Motor neuron (in vitro differentiated cells): ENCODE data around the gene SLC2A1. TPM values are rescaled to one million over a fixed set of nuclear protein-coding genes. Genes with fewer than 3 reads are reported as not detected.
A peak's percentile ranks its signal among the peaks of the same experiment; 100 is the strongest.

Experiments
- ATAC-seq, 8 experiments: fragments of 200-7000 bp; cut with Tn5 transposase; replicated peaks in 6 of 8; 2 replicates each; pipeline ENCODE4 v1.8.0; 2021; ENCODE audit warnings: mild to moderate bottlenecking in 8 of 8, moderate library complexity in 8 of 8
- H3K27ac ChIP-seq, 2 donors: fragments of 250-450 bp; sonication (Bioruptor Pico); 2 replicates each; pipeline ENCODE4 v1.9.0; 2021; ENCODE audit warnings: antibody characterized with exemption in 2 of 2, mild to moderate bottlenecking in 2 of 2, moderate library complexity in 1 of 2
- H3K4me1 ChIP-seq, 2 donors: fragments of 250-450 bp; sonication (Bioruptor Pico); replicated peaks in 1 of 2; 2 replicates each; pipeline ENCODE4 v1.6.1; 2021; ENCODE audit warnings: antibody characterized with exemption in 2 of 2, mild to moderate bottlenecking in 2 of 2, moderate library complexity in 1 of 2
- H3K4me3 ChIP-seq, 5 donors: fragments of 250-450 bp; sonication (Bioruptor Pico); 2 replicates each; pipeline ENCODE4 v1.9.0; 2021; ENCODE audit warnings: antibody characterized with exemption in 5 of 5, mild to moderate bottlenecking in 5 of 5, moderate library complexity in 4 of 5
- WGBS, 10 experiments: fragments of 450-650 bp; shearing (Covaris generic); methylation state at CpG; one replicate each; pipeline ENCODE4 v1.0.0; 2022; 5-methylcytosine and 5-hydroxymethylcytosine counted together
- in situ Hi-C, 9 experiments: fragments of 400-800 bp; cut with MboI; loops; one replicate each; pipeline ENCODE4 v1.15.0; 2021; ENCODE audit warnings: low sequenced_read_pairs in 9 of 9, low pct_unique_long_range_greater_than_20kb in 2 of 9; ENCODE audit not compliant: unreplicated experiment in 9 of 9
- total RNA-seq, 8 experiments: library from RNA; unstranded; fragments of 300-600 nt; gene quantifications; 2 replicates each; pipeline versions ENCODE4 v1.2.3 to v1.2.4, GENCODE V29; 2022

Gene SLC2A1
- total RNA-seq, 8 experiments from 2014 or later, result 44.2 to 523 (median 315) TPM

GRCh38 chr1:42962641-42963377 lies 4.1 kb upstream of the SLC2A1 start:
- peak overlapping the region; percentile 82 to 90 for H3K27ac ChIP-seq
- WGBS, 10 experiments, result 7 to 66% (median 16%) methylated on average over 2 to 10 of the region's 13 CpGs; no CpG with 5 or more reads in 3 of the 10 experiments
- in situ Hi-C loops, result loop anchor here in 1 of 9 experiments (25.0 kb wide), 1 partner anchor 99 kb away; no protein-coding TSS in a partner anchor
- peaks cover 37 to 56% of the 10 kb centered on the region in 2 donors for H3K4me1 ChIP-seq
- peak in 5 of 8 experiments; percentile 15 to 41 (median 39) for ATAC-seq
- peak overlapping the region in 2 of 5 donors; percentile 6 to 8 for H3K4me3 ChIP-seq

- Histone ChIP-seq H3K4me3 (peak overlapping the region in 1 of 5 donors; percentile 65), H3K4me1 (peaks cover 41 to 55% of the 10 kb centered on the region in 2 donors), H3K27ac (peak overlapping the region; percentile 82 to 90)
- 22 to 100% (median 50%) methylated on average over 1 to 6 of the region's 6 CpGs; no CpG with 5 or more reads in 3 of the 10 experiments for WGBS, 10 experiments
- in situ Hi-C loops, result loop anchor here in 1 of 9 experiments (25.0 kb wide), 1 partner anchor 101 kb away; no protein-coding TSS in a partner anchor
- no peak for ATAC-seq
These were observed 2.8 kb upstream of the SLC2A1 start for GRCh38 chr1:42961312-42962091.

- Histone ChIP-seq H3K4me3 (peak overlapping the region in 1 of 5 donors; percentile 65), H3K4me1 (peaks cover 46 to 58% of the 10 kb centered on the region in 2 donors), H3K27ac (peak overlapping the region; percentile 82 to 90)
- 0 to 100% (median 60%) methylated on average over 1 to 7 of the region's 9 CpGs; no CpG with 5 or more reads in 1 of the 10 experiments for WGBS, 10 experiments
- in situ Hi-C loops, result loop anchor here in 1 of 9 experiments (25.0 kb wide), 1 partner anchor 102 kb away; no protein-coding TSS in a partner anchor
- ATAC-seq, result no peak
These were observed 2.1 kb upstream of the SLC2A1 start for GRCh38 chr1:42960566-42961311.

GRCh38 chr1:42960122-42960390 lies 1.4 kb upstream of the SLC2A1 start:
- Histone ChIP-seq H3K27ac (no peak overlapping the region), H3K4me3 (peak overlapping the region in 3 of 5 donors; percentile 57 to 68 (median 65)), H3K4me1 (peaks cover 52 to 65% of the 10 kb centered on the region in 2 donors)
- ATAC-seq, result no peak
- in situ Hi-C loops, result loop anchor here in 1 of 9 experiments (25.0 kb wide), 1 partner anchor 102 kb away; no protein-coding TSS in a partner anchor
- WGBS, 10 experiments, result 43 to 58% (median 50%) methylated on average over 1 of the region's 1 CpG; no CpG with 5 or more reads in 7 of the 10 experiments

GRCh38 chr1:42957880-42958487 lies 684 bp downstream of the SLC2A1 start:
- 1 to 12% methylated on average over 15 to 16 of the region's 72 CpGs; no CpG with 5 or more reads in 8 of the 10 experiments for whole genome bisulfite sequencing, 10 experiments
- Histone ChIP-seq H3K27ac (peak overlapping the region; percentile 79 to 84), H3K4me1 (peaks cover 53 to 73% of the 10 kb centered on the region in 2 donors), H3K4me3 (peak overlapping the region; percentile 57 to 68 (median 65))
- ATAC-seq, result peak; percentile 7 to 69 (median 52)
- in situ Hi-C loops, result loop anchor here in 1 of 9 experiments (25.0 kb wide), 1 partner anchor 104 kb away; no protein-coding TSS in a partner anchor

GRCh38 chr1:42957229-42957879 lies 1.3 kb downstream of the SLC2A1 start:
- Histone ChIP-seq H3K4me1 (peaks cover 53 to 73% of the 10 kb centered on the region in 2 donors), H3K4me3 (peak overlapping the region; percentile 57 to 68 (median 65)), H3K27ac (peak overlapping the region; percentile 79 to 84)
- in situ Hi-C loops, result loop anchor here in 1 of 9 experiments (25.0 kb wide), 1 partner anchor 105 kb away; no protein-coding TSS in a partner anchor
- no peak for ATAC-seq
- whole genome bisulfite sequencing, 10 experiments, result 0 to 83% (median 7%) methylated on average over 1 to 22 of the region's 26 CpGs

GRCh38 chr1:42956739-42957138 lies 1.9 kb downstream of the SLC2A1 start:
- ATAC-seq, result no peak
- Histone ChIP-seq H3K4me1 (peaks cover 53 to 73% of the 10 kb centered on the region in 2 donors), H3K4me3 (peak overlapping the region; percentile 57 to 68 (median 65)), H3K27ac (no peak overlapping the region)
- 0 to 100% (median 5%) methylated on average over 2 to 3 of the region's 3 CpGs; no CpG with 5 or more reads in 2 of the 10 experiments for WGBS, 10 experiments
- in situ Hi-C loops, result loop anchor here in 1 of 9 experiments (25.0 kb wide), 1 partner anchor 106 kb away; no protein-coding TSS in a partner anchor

GRCh38 chr1:42955311-42956063 lies 3.2 kb downstream of the SLC2A1 start:
- H3K27ac ChIP-seq, result peak overlapping the region in 1 of 2 donors; percentile 37
- H3K4me3 ChIP-seq, result peak overlapping the region; percentile 57 to 68 (median 65)
- WGBS, 10 experiments, result 13 to 100% (median 20%) methylated on average over 1 to 15 of the region's 16 CpGs; no CpG with 5 or more reads in 1 of the 10 experiments
- in situ Hi-C loops, result loop anchor here in 1 of 9 experiments (25.0 kb wide), 1 partner anchor 107 kb away; no protein-coding TSS in a partner anchor
- no peak for ATAC-seq
- peaks cover 53 to 73% of the 10 kb centered on the region in 2 donors for H3K4me1 ChIP-seq

- WGBS, 10 experiments, result 29 to 91% (median 55%) methylated on average over 1 to 11 of the region's 13 CpGs; no CpG with 5 or more reads in 1 of the 10 experiments
- peaks cover 73 to 81% of the 10 kb centered on the region in 2 donors for H3K4me1 ChIP-seq
These were observed 5.2 kb downstream of the SLC2A1 start for GRCh38 chr1:42953182-42954180.

More at GRCh38 chr1:42953182-42954180, 5.2 kb downstream of the SLC2A1 start:
- Histone ChIP-seq H3K4me3 (peak overlapping the region in 3 of 5 donors; percentile 57 to 68 (median 65)), H3K27ac (peak overlapping the region; percentile 5 to 52)
- peak in 6 of 8 experiments; percentile 2 to 28 (median 10) for ATAC-seq
- in situ Hi-C loops, result loop anchor here in 1 of 9 experiments (25.0 kb wide), 1 partner anchor 109 kb away; no protein-coding TSS in a partner anchor
